HPDE6-E6E7 (cell line): Measurements from ENCODE around the gene BAHCC1.
"Not testable (repeated sequence)": the region's sequence is repeated elsewhere in the genome, so short reads cannot be mapped to it uniquely, and the experiment has no call there.

Experiments used
- DNase-seq: peaks from one replicate; pipeline ENCODE4 v3.0.0; 2011; ENCODE audit warnings: missing footprints; ENCODE audit errors: extremely low spot score

Gene BAHCC1

DNA sequence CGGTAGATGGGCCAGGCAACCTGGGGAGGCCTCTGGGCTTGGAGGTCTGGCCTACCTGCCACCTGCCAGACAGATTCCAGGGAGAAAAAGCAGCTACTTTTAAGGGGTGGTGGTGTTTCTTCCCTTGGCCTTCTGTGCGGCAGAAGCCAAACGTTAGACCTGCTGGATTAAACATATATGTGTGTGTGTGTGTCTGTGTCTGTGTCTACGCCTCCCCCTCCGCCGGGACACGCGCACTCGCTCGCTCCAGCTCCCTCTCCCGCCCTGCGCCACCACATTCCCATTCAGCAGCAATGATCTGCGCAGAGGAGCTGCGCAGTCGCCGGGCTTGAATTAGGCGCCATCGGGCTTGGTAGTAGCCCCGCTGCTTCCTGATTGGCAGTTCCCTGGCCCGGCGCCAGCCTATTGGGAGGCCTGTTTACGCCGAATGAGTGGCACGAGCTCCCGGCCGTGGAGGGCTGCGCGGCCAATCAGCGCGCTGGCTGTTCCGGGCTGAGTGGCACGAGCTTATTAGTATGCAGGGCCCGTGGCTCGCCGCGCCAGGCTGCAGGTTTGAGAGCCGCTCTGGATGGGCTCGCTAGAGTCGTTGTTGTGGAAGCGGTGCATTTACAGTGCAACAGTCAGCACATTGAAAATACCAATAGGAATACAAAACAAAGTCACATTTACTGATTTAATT, at the start of gene BAHCC1:
Gene BAHCC1 (plus strand): TSS at position 537 of the 679 bp plus-strand sequence. CDS start 4,283 bp downstream, outside the sequence.
- peak; percentile 99 for DNase-seq

DNA sequence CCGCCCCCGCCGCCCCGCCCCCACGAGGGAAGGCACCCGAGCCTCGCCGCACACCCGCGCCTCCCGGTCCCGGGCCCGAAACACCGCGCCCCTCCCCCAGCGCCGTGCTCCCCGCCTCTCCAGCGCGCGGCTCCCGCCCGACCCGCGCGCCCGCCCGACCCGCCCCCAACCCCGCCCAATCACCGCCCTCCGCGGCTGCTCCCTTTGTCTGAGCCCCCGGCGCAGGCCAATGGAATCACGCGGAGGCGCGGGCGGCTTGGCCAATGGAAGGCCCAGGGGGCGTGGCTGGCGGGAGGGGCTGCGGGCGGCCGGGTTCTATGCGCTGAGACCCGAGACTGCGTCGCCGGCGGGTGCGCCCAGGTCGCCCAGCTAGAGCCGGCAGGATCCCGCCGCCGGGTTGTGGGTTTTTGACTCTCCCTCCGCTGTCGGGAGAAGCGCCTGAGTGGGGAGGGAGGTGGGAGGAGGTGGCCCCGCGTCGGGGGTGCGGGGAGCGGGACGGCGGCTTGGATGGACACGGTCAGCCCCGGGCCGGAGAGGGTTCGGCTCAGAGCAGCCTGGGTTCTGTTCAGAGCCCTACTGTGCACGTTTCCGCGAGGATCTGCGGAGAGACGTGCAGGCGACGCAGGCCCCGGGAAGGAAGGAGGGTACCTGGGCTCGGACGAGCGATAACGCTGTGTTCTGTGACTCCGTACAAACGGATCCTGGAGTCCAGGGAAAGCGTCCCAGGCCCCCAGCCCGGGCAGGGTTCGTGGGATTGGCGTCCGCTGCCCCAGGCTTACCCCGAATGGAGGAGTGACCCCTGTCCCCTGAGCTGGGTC, 49.0 kb upstream of the BAHCC1 start:
- DNase-seq: peak; percentile 94

DNA sequence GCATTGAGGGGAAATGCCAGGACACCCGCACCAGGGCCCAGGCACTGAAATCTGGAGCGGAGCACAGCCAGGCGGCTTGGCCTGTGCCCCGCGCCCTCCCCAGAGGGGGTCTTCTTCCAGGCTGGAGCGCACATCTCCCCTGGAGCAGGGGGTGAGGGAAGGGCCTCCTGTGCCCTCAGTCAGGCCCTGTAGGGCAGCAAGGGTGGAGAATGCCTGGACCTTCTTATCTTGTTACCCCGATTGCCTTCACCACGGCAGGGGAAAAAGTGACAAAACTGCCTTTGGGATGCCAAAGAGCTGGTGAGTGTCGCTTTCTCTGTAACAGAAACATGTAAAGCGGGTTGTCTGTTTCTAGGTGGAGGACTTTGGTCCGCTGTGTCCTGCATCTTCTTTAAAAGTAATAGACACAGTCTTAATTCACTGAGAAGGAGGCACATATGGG, 48.3 kb upstream of the BAHCC1 start:
- DNase-seq: no peak

DNA sequence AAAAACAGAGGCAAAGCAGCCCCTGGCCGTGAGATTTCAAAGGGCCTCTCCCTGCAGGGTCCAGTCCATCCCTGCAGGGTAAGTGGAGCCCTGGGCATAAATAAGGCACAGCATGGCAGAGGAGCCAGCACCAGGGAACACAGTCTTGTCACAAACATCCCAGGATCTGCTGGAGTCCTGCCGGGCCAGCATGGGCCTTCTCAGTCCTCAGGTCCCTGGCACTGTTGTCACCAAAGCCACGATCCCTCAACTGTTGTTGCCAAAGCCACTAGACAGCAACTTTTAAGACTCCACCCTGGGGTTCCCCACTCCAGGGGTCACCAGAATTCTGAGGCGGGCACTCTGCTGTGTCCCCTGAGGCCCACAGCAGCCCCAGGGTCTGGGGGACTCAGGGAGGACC, 47.8 kb upstream of the BAHCC1 start:
- no peak for DNase-seq

DNA sequence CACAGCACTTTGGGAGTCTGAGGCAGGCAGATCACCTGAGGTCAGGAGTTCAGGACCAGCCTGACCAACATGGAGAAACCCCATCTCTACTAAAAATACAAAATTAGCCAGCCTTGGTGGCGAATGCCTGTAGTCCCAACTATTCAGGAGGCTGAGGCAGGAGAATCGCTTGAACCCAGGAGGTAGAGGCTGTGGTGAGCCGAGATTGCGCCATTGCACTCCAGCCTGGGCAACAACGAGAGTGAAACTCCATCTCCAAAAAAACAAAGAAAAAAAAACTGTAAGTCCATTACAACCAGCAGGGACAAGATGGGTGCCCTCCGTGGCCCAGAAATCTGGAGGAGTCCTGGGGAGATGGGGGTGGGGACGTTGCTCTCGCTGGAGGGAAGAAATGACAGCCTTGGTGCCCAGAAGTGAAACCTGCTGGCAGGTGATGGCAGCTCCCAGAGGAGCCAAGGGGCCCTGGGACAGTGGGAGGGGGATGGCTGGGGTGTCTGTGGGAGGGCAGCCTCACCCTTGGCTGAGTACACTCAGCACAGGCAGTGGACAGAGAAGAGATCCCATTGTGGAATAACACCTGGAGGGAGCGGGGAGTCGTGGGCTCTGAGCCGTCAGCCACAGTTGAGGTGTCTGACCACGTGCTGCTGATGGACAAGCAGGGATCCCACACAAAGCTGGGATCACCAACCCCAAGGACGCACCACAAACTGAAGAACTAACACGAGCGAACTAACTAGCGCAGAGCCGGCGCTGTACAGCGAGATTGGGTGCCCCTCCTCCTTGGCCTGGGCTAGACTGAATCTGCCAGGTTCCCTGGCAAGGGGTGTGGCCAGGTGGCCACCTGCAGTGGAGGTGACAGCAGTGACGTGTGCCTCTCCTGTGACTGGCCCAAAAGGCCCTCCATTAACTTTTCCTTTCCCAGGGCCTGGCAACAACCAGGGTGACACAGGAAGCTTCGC, 46.9 kb upstream of the BAHCC1 start:
- DNase-seq: no peak

DNA sequence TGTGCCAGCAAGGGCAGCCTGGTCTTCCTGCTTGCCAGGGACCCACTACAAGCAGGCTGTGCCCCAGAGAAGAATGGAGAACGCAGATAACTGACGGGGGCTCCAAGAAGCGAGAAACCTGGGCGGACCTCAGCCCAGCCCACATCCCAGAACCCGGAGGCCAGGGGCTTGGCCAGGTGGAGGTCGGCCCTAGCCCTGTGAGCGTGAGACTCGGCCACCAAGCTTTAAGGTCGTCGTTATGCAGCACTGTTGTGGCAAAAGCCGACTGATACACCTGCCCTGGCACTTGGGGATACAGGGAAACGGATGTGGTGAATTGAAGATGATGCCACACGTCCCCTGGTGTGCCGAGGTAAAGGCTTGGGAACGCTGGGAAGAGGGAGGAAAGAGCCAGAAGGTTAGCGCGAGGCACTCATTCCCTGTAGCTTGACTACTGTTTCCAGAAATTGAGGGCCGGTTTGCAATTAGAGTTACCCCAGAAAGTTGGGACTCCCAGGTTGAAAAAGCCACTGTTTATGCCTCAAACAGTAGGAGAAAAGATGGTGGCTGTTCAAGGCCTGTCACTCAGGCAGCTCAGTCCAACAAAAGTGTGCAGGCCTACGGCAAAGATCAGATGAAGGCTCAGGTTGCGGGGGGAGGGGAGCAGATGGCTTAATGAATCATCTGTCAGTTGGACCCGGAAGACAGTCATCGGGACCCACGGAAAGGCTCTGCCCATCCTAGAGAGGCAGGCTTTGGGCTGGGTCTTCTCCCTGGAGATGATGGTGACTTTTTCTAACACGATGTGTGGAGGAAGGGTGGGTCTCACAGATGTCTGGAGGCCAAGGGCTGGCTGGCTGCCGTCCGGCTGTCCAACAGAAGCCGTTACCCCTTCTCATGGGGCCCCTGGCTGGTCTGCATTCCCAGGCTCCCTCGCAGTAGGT, 45.6 kb upstream of the BAHCC1 start:
- no peak for DNase-seq

DNA sequence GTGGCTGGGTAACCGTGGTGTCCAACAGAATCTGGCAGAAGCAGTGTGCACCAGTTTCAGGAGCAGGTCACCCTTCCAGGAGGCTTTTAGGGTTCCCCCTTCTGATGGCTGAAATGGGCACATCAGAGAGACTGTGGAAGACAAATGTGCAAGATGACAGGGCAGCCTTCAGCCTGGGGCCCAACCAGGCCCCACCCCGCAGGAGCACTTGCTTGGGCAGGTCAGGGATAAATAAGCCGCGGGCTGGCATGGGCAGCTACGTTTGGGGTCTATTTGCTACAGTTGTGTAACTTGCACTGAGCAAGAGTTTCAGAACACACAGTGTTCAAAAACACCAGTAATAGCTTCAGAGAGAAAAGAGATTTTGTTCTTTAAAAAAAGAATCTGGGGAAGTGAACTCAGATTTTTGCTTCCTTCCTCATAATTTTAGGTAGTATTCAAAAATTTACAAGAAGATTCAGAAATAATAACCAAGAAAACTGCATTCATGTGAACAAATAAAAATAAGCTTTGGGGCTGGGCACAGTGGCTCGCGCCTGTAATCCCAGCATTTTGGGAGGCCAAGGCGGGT, 44.9 kb upstream of the BAHCC1 start:
- DNase-seq: no peak

DNA sequence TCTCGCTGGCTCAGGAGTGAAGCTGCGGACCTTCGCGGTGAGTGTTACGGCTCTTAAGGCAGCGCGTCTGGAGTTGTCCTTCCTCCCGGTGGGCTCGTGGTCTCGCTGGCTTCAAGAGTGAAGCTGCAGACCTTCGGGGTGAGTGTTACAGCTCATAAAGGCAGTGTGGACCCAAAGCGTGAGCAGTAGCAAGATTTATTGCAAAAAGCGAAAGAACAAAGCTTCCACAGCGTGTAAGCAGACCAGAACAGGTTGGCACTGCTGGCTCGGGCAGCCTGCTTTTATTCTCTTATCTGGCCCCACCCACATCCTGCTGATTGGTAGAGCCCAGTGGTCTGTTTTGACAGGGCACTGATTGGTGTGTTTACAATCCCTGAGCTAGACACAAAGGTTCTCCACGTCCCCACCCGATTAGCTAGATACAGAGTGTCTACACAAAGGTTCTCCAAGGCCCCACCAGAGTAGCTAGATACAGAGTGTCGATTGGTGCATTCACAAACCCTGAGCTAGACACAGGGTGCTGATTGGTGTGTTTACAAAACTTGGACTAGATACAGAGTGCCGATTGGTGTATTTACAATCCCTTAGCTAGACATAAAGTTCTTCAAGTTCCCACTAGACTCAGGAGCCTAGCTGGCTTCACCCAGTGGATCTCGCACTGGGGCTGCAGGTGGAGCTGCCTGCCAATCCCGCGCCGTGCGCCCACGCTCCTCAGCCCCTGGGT, 43.8 kb upstream of the BAHCC1 start:
- DNase-seq: not testable (repeated sequence)

DNA sequence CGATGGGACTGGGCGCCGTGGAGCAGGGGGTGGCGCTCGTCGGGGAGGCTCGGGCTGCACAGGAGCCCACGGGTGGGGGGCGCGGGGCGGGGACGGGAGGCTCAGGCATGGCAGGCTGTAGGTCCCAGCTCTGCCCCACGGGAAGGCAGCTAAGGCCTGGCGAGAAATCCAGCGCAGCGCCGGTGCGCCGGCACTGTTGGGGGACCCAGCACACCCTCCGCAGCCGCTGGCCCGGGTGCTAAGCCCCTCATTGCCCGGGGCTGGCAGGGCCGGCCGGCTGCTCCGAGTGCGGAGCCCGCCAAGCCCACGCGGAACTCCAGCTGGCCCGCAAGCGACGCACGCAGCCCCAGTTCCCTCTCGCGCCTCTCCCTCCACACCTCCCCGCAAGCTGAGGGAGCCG, 43.2 kb upstream of the BAHCC1 start:
- DNase-seq: not testable (repeated sequence)

DNA sequence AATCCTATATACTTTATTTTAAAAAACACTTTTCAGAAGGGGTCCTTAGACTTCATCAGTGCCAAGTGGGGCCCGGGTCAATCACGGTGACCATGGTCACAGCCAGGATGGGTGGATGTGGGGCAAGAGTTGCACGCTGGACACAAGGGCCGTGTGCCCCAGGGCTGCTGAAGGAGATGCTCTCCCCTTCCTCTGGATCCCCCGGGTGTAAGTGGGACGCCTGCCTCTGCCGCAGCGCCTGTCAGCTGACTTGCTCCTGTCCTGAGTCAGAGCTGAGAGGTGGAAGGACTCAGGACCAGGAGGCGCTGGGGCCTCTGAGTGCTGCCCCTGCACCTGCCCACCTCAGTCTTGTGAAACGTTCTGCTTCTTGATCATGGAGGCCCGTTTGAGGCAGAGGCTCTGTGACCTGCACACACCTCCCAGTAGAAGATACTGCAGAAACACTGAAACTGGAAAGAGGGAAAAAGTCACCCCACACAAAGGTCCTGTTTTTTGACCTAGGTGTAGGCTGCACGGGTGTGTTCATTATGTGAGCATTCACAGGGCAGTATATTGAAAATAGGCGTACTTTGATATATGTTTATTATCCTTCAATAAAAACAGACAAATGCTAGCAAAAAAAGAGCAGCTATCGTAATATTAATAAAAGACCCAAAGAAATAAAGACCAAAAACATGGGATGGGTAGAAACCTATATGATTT, 40.9 kb upstream of the BAHCC1 start:
- DNase-seq: no peak

DNA sequence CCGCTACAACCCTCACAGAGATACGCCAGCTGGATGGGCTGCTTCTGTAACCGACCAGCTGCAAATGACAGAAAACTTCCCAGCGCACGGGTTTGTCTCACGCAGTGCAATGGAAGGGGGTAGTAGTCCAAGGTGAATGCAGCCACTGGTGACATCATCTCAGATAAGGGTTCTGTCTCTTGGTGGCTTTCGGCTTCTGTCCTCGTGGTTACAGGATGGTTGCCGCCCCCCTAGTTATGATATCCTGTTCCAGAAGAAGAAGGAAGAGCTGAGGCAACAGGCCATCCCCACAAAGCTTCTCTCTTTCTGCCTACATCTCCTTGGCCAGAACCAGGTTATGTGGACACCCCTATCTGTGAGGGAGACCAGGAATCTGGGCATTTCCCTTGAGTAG, 40.3 kb upstream of the BAHCC1 start:
- no peak for DNase-seq

DNA sequence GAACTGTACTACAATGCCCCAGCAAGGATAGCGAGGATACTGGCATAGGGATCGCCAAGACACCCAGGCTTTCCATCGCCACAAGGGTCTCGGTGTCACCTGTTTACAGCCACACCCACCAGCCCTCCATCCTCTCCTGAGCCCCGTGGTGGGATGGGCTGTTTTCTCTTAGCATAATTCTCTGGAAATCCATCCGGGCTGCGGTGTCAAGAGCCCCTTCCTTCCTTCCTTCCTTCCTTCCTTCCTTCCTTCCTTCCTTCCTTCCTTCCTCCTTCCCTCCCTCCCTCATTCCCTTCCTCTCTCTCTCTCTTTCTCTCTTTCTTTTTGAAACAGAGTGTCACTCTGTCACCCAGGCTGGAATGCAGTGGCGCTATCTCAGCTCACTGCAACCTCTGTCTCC, 36.0 kb upstream of the BAHCC1 start:
- DNase-seq: no peak

DNA sequence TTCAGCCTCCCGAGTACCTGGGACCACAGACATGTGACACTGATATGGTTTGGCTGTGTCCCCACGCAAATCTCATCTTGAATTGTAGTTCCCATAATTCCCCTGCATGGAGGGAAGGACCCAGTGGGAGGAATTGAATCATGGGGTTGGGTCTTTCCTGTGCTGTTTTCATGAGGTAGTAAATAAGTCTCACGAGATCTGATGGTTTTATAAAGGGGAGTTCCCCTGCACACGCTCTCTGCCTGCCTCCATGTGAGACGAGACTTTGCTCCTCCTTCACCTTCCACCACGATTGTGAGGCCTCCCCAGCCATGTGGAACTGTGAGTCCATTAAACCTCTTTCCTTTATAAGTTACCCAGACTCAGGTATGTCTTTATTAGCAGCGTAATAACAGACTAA, 33.3 kb upstream of the BAHCC1 start:
- not testable (repeated sequence) for DNase-seq

DNA sequence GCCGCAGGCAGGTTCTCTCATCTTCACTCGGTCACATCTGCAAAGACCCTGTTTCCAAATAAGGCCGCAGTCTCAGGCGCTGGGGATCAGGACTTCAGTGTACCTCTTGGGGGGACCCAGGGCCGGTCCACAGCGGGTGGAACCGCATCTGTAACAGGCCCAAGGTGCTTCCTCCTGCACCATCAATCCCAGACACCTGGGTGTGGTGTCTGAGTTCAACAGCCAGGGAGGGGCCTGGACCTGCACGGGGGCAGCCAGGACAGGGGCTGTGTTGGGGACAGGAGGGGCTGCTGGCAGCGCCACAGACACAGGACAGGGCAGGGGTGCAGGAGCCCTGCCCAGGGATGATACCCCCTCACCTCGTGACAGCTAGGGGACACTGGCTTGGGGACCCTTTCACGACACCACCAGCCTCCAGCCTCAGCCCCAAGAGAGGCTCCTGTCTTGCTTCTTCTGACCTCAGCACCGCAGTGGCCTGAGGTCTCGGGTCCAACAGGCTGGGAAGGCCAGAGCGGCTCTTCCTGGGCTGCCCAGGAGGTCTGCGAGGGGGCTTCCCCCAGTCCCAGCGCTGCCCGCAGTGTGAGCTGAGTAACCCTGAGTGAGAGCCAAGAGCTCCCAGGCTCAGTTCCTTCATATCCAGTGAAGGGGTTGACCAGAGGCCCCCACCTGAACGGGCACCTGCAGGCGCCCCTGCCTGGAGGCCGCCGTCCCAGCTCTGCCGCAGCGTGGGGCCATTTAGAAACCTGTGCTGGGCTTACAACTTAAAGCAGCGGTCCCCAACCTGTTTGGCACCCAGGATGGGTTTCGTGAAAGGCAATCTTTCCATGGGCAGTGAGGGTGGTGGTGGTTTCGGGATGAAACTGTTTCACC, 30.7 kb upstream of the BAHCC1 start:
- DNase-seq: no peak

DNA sequence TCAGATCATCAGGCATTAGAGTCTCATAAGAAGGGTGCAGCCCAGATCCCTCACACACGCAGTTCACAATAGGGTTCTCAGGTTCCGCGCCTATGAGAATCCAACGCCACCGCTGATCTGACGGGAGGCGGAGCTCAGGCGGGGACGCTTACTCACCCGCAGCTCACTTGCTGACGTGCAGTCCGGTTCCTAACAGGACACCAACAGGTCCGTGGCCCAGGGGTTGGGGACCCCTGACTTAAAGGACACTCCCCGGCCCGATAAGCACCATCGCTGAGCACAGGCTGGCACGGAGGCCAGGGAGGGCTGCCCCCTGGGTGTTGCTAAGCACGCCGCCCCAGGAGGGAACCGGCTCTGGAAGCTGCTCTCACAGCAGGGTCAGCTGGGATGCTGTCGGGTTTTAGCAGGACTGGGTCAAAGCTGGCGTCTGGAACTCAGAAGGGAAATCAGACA, 30.1 kb upstream of the BAHCC1 start:
- DNase-seq: peak; percentile 80

DNA sequence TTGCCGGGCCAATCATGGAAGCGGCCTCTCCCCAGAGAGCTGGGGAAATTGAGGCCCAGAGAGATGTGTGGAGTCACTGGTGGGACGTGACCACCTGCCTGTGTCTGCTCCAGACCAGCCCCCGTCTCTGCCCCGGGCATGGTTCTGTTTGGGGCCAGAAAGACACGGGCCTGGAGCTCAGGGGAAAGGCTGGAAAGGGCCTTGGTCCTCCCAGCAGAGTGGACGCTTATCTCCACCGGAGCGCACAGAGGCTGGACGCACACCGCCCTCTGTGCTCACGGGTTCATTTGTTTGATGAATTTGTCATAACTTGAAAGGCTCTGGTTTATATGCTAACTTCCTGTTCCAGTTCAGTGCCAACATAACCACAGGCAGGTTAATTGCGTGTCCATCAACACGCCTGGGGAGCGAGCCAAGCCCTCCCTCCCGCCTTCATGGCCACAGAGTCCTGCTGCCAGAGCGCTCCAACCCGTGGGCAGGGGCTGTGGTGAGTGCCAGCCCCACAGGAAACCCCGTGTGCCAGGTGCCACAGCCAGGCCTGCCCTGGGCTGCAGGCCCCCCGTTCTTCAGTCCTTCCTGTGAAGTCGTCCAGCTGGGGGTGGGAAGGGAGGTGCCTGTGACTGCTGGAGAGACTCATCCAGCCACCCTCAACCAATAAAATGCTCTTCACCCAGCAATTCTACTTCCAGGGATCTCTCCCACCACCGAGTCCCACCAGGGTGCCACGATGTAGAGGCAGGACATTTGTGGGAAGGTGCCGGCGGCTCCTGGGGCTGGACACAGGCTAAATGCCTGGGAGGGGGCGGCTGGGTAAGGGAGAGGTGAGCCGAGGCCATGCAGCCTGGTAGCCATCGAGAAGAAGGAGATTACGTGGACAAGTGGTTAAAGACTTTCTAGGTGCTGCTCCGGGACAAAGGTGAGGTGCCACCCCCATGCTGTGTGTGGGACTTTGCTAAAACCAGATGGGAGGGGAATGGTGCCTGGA, 29.4 kb upstream of the BAHCC1 start:
- DNase-seq: peak; percentile 89

DNA sequence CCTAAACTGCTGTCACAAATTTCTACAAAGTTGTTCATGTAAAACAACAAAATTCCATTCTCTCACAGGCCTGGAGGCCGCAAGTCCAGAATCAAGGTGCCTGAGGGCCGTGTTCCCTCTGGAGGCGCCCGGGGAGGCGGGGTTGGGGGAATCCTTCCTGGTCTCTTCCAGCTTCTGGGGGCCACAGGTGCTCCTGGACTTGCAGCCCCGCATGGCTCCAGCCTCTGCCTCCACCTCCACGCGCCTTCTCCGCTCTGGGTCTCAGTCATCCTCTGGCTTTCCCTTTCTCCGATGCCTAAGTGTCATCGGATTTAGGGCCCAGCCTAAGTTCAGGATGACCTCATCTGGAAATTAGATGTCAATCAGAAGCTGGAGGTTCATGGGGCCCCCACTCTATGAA, 28.6 kb upstream of the BAHCC1 start:
- DNase-seq: no peak
